Kidney (tissue), 14 donors: ENCODE measurements around the gene C11orf21. TPM values are rescaled to one million over a fixed set of nuclear protein-coding genes. Genes with fewer than 3 reads are reported as not detected.
A peak's percentile ranks its signal among the peaks of the same experiment; 100 is the strongest.

Experiments used
- DNase-seq, 5 donors: peaks; one replicate each; pipeline ENCODE4 v3.0.0-alpha.2; 2013 to 2020
- FAIRE-seq: peaks from 2 replicates; lab custom pipeline; 2012; peaks lifted over from hg19 to GRCh38; lab: Jason Lieb, UNC
- H3K27ac ChIP-seq, 2 donors: one replicate each; pipeline ENCODE4 v1.7.0; 2013; ENCODE audit warnings: low read depth in 2 of 2, low read length in 2 of 2, inconsistent platforms in 1 of 2
- H3K27me3 ChIP-seq: one replicate; pipeline ENCODE4 v1.7.1; 2013; ENCODE audit warnings: low read length, inconsistent platforms; ENCODE audit not compliant: control insufficient read depth, insufficient read depth
- H3K36me3 ChIP-seq, 3 donors: one replicate each; pipeline versions ENCODE4 v1.7.0 to v1.7.1; 2013; ENCODE audit warnings: low read length in 3 of 3, control low read depth in 1 of 3, inconsistent platforms in 1 of 3; ENCODE audit not compliant: insufficient read depth in 3 of 3, control insufficient read depth in 2 of 3
- H3K4me1 ChIP-seq, 3 donors: one replicate each; pipeline versions ENCODE4 v1.7.0 to v1.7.1; 2013; ENCODE audit warnings: low read length in 3 of 3, inconsistent platforms in 1 of 3, low read depth in 1 of 3; ENCODE audit not compliant: control insufficient read depth in 2 of 3, insufficient read depth in 2 of 3
- H3K4me3 ChIP-seq, 3 donors: one replicate each; pipeline versions ENCODE4 v1.7.0 to v1.8.1; 2013; ENCODE audit warnings: low read length in 3 of 3, control low read depth in 1 of 3, inconsistent platforms in 1 of 3
- H3K9ac ChIP-seq, 3 donors: one replicate each; pipeline versions ENCODE4 v1.7.0 to v1.7.1; 2013; ENCODE audit warnings: low read length in 3 of 3, control low read depth in 1 of 3, inconsistent platforms in 1 of 3
- H3K9me3 ChIP-seq, 3 donors: one replicate each; pipeline versions ENCODE4 v1.7.0 to v1.7.1; 2013; ENCODE audit warnings: low read length in 3 of 3, control low read depth in 1 of 3, inconsistent platforms in 1 of 3; ENCODE audit not compliant: control insufficient read depth in 2 of 3, insufficient read depth in 1 of 3
- intact Hi-C: fragments of 100-400 bp; cut with DNase I; formaldehyde crosslinking; loops from one replicate; pipeline ENCODE4 v1.11.1; 2022
- polyA plus RNA-seq: library from polyadenylated mRNA; stranded (reverse); fragments of 350-450 nt; fragmentation: Illumina TruSeq; extraction: RNeasy Lipid Tissue Mini Kit (QIAGEN cat#74804); gene quantifications from one replicate; pipeline ENCODE4 v1.2.3, GENCODE V29; 2014; ENCODE audit warnings: low read depth, low replicate concordance; ENCODE audit not compliant: insufficient read depth
- total RNA-seq: library from RNA; stranded (reverse); fragmentation: NEBNext Ultra II Directional; extraction: Animal tissue kit (Norgen Biotek cat#: 25700); gene quantifications from one replicate; pipeline ENCODE4 v1.2.1, GENCODE V29; 2021
- TF ChIP-seq, protein P1 (sequence below): IDR thresholded peaks from 3 replicates; pipeline ENCODE4 v1.5.1; 2012; ENCODE audit warnings: mild to moderate bottlenecking, moderate library complexity, borderline replicate concordance; ENCODE audit not compliant: insufficient read depth; ENCODE audit errors: extremely low read depth
- donor health status: control.
- donor health status: control.
- donor health status: control.
- donor health status: control.
- donor health status: control.
- donor health status: DM: yes; HTN: yes; CAD: no.
- donor health status: Normal renal cell carcinoma (clear cell type).

Gene C11orf21
- total and polyA plus RNA-seq, 2 donors from 2014 or later = 0.17 to 4.9 TPM

DNA sequence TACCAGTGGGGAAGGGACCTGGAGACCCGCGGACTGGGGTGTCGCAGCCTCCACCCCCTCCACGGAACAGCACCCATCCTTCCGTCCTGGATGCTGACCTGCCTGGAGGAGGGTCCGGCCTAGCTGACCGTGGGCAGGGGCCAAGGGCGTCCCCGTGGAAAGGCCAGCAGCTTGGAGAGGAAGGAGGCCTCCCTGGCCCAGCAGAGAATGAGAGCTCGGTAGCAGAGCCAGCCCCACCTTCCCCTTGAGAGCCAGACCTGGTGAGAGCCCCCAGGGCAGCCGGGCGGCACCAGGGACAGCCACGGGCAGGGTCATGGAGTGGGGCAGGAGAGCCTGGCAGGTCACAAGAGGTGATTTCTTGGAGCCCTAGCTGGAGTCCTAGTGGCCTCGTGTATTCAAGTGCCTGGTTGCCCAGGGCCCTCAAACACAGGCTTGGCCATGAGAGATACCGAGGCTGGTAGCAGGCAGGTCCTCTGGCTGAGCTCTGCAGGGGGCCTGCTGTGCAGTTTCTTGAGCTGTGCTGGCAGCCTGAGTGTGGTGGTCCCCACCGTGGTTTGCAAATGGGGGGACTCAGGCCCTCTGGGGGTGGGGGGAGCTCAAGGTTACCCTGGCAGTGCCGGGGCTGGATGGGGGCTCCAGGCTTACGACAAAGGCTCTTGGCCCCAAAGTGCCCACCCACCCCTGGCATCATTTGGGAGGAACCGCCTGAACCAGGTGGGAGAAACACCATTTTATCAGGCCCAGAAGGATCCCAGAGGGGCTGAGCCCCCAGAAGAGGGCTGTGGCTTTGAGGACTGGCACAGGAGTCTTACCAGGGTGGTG is 7.7 kb upstream of the C11orf21 start:
- Histone ChIP-seq H3K36me3 (no peaks in the 10 kb centered on the region), H3K27me3 (no peaks in the 10 kb centered on the region), H3K9ac (no peak overlapping the region), H3K4me1 (peaks cover 3 to 20% (median 8%) of the 10 kb centered on the region in 3 donors), H3K4me3 (no peak overlapping the region), H3K9me3 (no peaks in the 10 kb centered on the region), H3K27ac (no peak overlapping the region)
- FAIRE-seq (no peak), DNase-seq (no peak)
- TF ChIP-seq, protein P1, sequence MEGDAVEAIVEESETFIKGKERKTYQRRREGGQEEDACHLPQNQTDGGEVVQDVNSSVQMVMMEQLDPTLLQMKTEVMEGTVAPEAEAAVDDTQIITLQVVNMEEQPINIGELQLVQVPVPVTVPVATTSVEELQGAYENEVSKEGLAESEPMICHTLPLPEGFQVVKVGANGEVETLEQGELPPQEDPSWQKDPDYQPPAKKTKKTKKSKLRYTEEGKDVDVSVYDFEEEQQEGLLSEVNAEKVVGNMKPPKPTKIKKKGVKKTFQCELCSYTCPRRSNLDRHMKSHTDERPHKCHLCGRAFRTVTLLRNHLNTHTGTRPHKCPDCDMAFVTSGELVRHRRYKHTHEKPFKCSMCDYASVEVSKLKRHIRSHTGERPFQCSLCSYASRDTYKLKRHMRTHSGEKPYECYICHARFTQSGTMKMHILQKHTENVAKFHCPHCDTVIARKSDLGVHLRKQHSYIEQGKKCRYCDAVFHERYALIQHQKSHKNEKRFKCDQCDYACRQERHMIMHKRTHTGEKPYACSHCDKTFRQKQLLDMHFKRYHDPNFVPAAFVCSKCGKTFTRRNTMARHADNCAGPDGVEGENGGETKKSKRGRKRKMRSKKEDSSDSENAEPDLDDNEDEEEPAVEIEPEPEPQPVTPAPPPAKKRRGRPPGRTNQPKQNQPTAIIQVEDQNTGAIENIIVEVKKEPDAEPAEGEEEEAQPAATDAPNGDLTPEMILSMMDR = no peak
- intact Hi-C loops = no loop called here

DNA sequence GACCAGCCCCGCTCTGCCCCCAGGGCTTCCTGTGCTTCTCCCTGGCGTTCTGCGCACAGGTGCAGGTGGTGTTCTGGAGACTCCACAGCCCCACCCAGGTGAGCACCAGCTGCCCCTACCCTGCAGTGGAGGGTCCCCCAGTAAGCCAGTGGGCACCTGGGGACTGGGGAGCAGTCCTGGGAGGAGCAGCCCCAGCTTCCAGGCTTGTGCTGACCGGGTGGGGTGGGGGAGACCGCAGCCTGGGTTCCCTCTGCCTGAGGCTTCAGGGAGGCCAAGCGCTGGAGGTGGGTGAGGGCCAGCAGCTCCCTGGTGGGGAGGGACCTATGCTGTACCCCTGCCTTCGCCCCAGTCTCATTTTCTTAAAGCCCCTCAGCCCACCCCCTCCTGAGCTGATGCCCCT is 7.0 kb upstream of the C11orf21 start:
- Histone ChIP-seq H3K4me1 (peaks cover 3 to 16% (median 6%) of the 10 kb centered on the region in 3 donors), H3K4me3 (no peak overlapping the region), H3K27ac (no peak overlapping the region), H3K9ac (no peak overlapping the region), H3K36me3 (no peaks in the 10 kb centered on the region), H3K27me3 (no peaks in the 10 kb centered on the region), H3K9me3 (no peaks in the 10 kb centered on the region)
- intact Hi-C loops = no loop called here
- TF ChIP-seq, protein P1 = no peak
- no peak for FAIRE-seq
- peak in 2 of 5 donors; percentile 50 to 54 for DNase-seq

DNA sequence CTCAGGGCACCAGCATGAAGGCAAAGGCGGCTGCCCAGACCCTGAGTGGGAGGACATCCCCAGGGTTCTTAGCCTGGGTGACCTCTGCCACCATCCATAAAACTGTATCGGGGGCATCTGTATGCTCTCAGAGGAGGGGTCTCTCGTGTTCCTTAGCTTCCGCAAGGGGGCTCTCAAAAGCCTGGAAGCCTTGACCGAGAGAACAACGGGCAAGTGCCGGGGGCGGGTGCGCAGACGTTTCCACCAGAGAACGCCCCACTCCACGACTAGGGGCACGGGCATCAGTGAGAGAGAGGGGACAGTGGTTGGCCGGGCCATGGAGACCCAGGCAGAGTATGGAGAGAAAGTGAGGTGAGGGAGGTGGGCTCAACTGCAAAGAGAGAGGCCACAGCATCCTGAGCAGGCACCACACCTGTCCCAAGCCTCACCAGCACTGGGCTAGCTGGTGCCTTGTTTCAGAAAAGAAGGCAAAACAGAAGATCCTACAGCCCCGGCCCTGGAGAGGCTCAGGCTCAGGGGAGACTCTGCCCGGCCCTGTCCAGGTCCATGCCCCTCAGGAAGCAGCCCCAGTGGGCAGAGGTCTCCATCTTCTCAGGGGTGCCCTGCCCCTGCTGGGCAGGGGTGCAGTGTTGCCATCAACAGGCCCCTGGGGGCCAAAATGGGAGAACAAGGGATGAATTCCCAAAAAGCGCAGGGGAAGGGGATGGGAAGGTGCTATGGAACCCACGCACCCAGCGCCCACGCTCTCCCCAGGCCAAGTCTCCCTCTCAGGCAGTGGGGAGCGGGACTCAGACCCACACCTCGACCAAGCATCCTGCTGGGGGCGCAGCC is 6.0 kb upstream of the C11orf21 start:
- TF ChIP-seq, protein P1 = no peak
- Histone ChIP-seq H3K9me3 (no peaks in the 10 kb centered on the region), H3K36me3 (no peaks in the 10 kb centered on the region), H3K27ac (no peak overlapping the region), H3K27me3 (no peaks in the 10 kb centered on the region), H3K4me3 (no peak overlapping the region), H3K4me1 (peaks cover 3 to 16% (median 6%) of the 10 kb centered on the region in 3 donors), H3K9ac (no peak overlapping the region)
- DNase-seq (peak in 1 of 5 donors; percentile 59), FAIRE-seq (no peak)
- intact Hi-C loops = no loop called here
